Measurements from ENCODE around the gene DOK1. TPM values are rescaled to one million over a fixed set of nuclear protein-coding genes. Genes with fewer than 3 reads are reported as not detected.

Gene DOK1
- total RNA-seq, 1 experiment from 2014 or later = 6.2 TPM

DNA sequence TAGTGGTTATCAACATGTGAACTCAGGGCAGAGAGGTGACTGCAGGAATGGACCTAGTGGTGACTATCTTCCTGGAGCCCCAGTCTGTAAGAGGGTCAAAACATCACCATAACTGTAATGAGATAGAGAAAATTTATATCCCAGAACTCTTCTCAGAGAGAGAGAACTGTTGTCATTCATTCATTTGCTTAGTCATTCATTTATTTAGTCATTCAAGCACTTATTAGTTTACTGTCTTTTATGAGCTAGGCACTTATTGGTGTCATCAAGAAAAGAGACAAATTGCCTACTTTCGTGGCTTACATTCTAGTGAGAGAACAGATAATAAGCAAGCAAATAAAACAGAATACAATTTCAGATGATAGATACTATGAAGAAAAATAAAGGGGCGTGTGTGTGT is 34.1 kb downstream of the DOK1 start:
- TF ChIP-seq, protein P1, sequence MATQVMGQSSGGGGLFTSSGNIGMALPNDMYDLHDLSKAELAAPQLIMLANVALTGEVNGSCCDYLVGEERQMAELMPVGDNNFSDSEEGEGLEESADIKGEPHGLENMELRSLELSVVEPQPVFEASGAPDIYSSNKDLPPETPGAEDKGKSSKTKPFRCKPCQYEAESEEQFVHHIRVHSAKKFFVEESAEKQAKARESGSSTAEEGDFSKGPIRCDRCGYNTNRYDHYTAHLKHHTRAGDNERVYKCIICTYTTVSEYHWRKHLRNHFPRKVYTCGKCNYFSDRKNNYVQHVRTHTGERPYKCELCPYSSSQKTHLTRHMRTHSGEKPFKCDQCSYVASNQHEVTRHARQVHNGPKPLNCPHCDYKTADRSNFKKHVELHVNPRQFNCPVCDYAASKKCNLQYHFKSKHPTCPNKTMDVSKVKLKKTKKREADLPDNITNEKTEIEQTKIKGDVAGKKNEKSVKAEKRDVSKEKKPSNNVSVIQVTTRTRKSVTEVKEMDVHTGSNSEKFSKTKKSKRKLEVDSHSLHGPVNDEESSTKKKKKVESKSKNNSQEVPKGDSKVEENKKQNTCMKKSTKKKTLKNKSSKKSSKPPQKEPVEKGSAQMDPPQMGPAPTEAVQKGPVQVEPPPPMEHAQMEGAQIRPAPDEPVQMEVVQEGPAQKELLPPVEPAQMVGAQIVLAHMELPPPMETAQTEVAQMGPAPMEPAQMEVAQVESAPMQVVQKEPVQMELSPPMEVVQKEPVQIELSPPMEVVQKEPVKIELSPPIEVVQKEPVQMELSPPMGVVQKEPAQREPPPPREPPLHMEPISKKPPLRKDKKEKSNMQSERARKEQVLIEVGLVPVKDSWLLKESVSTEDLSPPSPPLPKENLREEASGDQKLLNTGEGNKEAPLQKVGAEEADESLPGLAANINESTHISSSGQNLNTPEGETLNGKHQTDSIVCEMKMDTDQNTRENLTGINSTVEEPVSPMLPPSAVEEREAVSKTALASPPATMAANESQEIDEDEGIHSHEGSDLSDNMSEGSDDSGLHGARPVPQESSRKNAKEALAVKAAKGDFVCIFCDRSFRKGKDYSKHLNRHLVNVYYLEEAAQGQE (IDR thresholded peaks at IDR 0.05; ENCODE audit: insufficient read depth in 1 of 2, low read depth in 2 of 2, low read length in 1 of 2) = no peak
- TF ChIP-seq, protein P2, sequence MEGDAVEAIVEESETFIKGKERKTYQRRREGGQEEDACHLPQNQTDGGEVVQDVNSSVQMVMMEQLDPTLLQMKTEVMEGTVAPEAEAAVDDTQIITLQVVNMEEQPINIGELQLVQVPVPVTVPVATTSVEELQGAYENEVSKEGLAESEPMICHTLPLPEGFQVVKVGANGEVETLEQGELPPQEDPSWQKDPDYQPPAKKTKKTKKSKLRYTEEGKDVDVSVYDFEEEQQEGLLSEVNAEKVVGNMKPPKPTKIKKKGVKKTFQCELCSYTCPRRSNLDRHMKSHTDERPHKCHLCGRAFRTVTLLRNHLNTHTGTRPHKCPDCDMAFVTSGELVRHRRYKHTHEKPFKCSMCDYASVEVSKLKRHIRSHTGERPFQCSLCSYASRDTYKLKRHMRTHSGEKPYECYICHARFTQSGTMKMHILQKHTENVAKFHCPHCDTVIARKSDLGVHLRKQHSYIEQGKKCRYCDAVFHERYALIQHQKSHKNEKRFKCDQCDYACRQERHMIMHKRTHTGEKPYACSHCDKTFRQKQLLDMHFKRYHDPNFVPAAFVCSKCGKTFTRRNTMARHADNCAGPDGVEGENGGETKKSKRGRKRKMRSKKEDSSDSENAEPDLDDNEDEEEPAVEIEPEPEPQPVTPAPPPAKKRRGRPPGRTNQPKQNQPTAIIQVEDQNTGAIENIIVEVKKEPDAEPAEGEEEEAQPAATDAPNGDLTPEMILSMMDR (IDR thresholded peaks at IDR 0.05) = no peak
- TF ChIP-seq POLR2AphosphoS5 (IDR thresholded peaks at IDR 0.05; ENCODE audit: low read depth, low read length) (no peak), TCF7L2 (IDR thresholded peaks at IDR 0.05; ENCODE audit: low read depth, low read length) (no peak), SIN3A (IDR thresholded peaks at IDR 0.05; ENCODE audit: borderline replicate concordance, insufficient read depth, low read depth, low read length) (no peak)
- DNase-seq (ENCODE audit: low read depth, low spot score) (no peak), ATAC-seq (no peak)
- BruUV-seq (replicated peaks) = no TSS peak
- ChIA-PET CTCF (interaction anchor here (0.6 to 2.3 kb wide), 4 partner anchors 11 to 106 kb away, joined by 3 to 9 read pairs (median 4); partner anchors contain the start of genes CCDC142 and TTC31), POLR2A (interaction anchor here (0.6 kb wide), 1 partner anchor 9 kb away, joined by 18 read pairs; no protein-coding TSS in a partner anchor)
- in situ Hi-C loops (cut with HindIII; ENCODE audit: low pct_unique_long_range_greater_than_20kb, low sequenced_read_pairs) (no loop called here), intact Hi-C loops (cut with micrococcal nuclease; ENCODE audit: unreplicated experiment) (loop anchor here (5.0 to 10.0 kb wide), 2 partner anchors 84 to 106 kb away; partner anchors contain the start of genes CCDC142, PCGF1 and TTC31)
- H3K9me3 ChIP-seq (ENCODE audit: control insufficient read depth, insufficient read depth, low read depth, low read length) = no peaks in the 10 kb centered on the region
- H3K4me3 ChIP-seq (ENCODE audit: low read depth in 2 of 2, low read length in 2 of 2) = no peak overlapping the region
- no peak overlapping the region for H3K27ac ChIP-seq (ENCODE audit: low read length)
- H3K27me3 ChIP-seq (ENCODE audit: control insufficient read depth, insufficient read depth, low read length) = peaks cover 12% of the 10 kb centered on the region
- H3K36me3 ChIP-seq (ENCODE audit: control insufficient read depth, insufficient read depth, low read length) = no peaks in the 10 kb centered on the region
- no peaks in the 10 kb centered on the region for H3K4me1 ChIP-seq (ENCODE audit: control insufficient read depth, insufficient read depth, low read length)

DNA sequence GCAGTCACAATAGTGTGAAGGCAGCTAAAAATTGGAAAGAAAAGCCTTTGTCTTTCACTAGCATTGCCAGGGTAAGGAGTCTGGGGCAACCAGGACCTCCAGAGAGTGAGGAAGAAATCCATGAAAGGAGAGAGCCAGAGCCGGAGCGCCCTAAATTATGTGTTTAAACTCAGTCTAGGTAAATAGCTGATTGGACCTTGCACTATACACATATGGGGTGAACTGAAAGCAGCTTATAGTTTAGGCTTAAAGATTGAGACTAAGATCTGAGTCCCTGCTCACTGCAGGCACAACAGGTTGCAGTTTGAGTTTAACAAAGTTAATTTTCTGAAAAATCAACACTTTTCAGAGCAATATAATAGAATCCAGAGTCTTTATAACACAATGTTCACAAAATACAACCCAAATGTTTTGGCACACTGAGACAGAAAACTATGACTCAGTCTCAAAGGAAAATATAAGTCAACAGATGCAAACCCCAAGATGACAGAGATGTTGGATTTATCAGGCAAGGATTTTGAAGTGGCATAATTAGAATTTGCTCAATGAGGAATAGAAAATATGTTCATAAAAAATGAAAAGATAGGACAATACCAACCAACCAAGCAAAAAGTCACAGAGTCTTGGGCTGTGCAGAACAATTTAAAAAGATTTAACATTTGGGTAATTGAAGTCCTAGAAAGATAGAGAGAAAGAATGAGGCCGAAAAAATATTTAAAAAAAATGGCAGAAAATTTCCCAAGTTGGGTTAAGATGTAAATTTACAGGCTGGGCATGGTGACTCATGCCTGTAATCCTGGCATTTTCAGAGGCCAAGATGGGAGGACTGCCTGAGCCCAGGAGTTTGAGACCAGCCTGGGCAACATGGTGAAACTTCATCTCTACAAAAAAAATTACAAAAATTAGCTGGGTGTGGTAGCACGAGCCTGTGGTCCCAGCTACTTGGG is 39.6 kb downstream of the DOK1 start:
- intact Hi-C loops (cut with micrococcal nuclease; ENCODE audit: unreplicated experiment) = no loop called here
- DNase-seq (ENCODE audit: low read depth, low spot score) (no peak), ATAC-seq (no peak)
- H3K36me3 ChIP-seq (ENCODE audit: control insufficient read depth, insufficient read depth, low read length) = no peaks in the 10 kb centered on the region
- peaks cover 16% of the 10 kb centered on the region for H3K27me3 ChIP-seq (ENCODE audit: control insufficient read depth, insufficient read depth, low read length)
- no peaks in the 10 kb centered on the region for H3K9me3 ChIP-seq (ENCODE audit: control insufficient read depth, insufficient read depth, low read depth, low read length)
- H3K4me1 ChIP-seq (ENCODE audit: control insufficient read depth, insufficient read depth, low read length) = no peaks in the 10 kb centered on the region
- no peak overlapping the region for H3K4me3 ChIP-seq (ENCODE audit: low read depth in 2 of 2, low read length in 2 of 2)
- ChIA-PET CTCF (no interaction called here), POLR2A (no interaction called here)
- no peak for TF ChIP-seq TCF7L2 (IDR thresholded peaks at IDR 0.05; ENCODE audit: low read depth, low read length)
- TF ChIP-seq, protein P1 (IDR thresholded peaks at IDR 0.05; ENCODE audit: insufficient read depth in 1 of 2, low read depth in 2 of 2, low read length in 1 of 2) = no peak
- no peak for TF ChIP-seq SIN3A (IDR thresholded peaks at IDR 0.05; ENCODE audit: borderline replicate concordance, insufficient read depth, low read depth, low read length)
- TF ChIP-seq POLR2AphosphoS5 (IDR thresholded peaks at IDR 0.05; ENCODE audit: low read depth, low read length) = no peak
- TF ChIP-seq, protein P2 (IDR thresholded peaks at IDR 0.05) = no peak
- BruUV-seq (replicated peaks) = no TSS peak
- H3K27ac ChIP-seq (ENCODE audit: low read length) = no peak overlapping the region
- in situ Hi-C loops (cut with HindIII; ENCODE audit: low pct_unique_long_range_greater_than_20kb, low sequenced_read_pairs) = no loop called here

Measured in Panc1 (cell line).